Liver (tissue), 9 donors: Measurements from ENCODE around the gene CYREN. TPM values are rescaled to one million over a fixed set of nuclear protein-coding genes. Genes with fewer than 3 reads are reported as not detected.

Source experiments
- DNase-seq: peaks from one replicate; pipeline ENCODE4 v3.0.0-alpha.2; 2017; ENCODE audit warnings: low spot score
- H3K27ac ChIP-seq, 2 donors: one replicate each; pipeline ENCODE4 v1.7.0; 2013; ENCODE audit warnings: inconsistent platforms in 2 of 2, low read length in 2 of 2, control low read depth in 1 of 2, low read depth in 1 of 2, mild to moderate bottlenecking in 1 of 2
- H3K27me3 ChIP-seq, 4 donors: one replicate each; pipeline versions ENCODE4 v1.6.1 to v1.7.0; 2013; ENCODE audit warnings: low read length in 3 of 4, inconsistent platforms in 1 of 4, mild to moderate bottlenecking in 1 of 4, moderate library complexity in 1 of 4; ENCODE audit not compliant: control insufficient read depth in 4 of 4, insufficient read depth in 4 of 4
- H3K36me3 ChIP-seq, 4 donors: one replicate each; pipeline versions ENCODE4 v1.6.1 to v1.7.0; 2013; ENCODE audit warnings: low read length in 3 of 4, mild to moderate bottlenecking in 3 of 4, low read depth in 1 of 4, moderate library complexity in 1 of 4; ENCODE audit not compliant: control insufficient read depth in 4 of 4, insufficient read depth in 3 of 4
- H3K4me1 ChIP-seq, 4 donors: one replicate each; pipeline versions ENCODE4 v1.6.1 to v1.7.0; 2013; ENCODE audit warnings: low read length in 3 of 4, mild to moderate bottlenecking in 3 of 4, moderate library complexity in 1 of 4; ENCODE audit not compliant: control insufficient read depth in 4 of 4, insufficient read depth in 4 of 4
- H3K4me3 ChIP-seq, 3 donors: one replicate each; pipeline versions ENCODE4 v1.6.1 to v1.7.0; 2013; ENCODE audit warnings: low read length in 3 of 3, control low read depth in 1 of 3, low read depth in 1 of 3, mild to moderate bottlenecking in 1 of 3
- H3K9ac ChIP-seq, 2 donors: one replicate each; pipeline ENCODE4 v1.7.0; 2013; ENCODE audit warnings: low read length in 2 of 2, mild to moderate bottlenecking in 2 of 2, moderate library complexity in 2 of 2, control low read depth in 1 of 2, low read depth in 1 of 2
- H3K9me3 ChIP-seq, 4 donors: one replicate each; pipeline versions ENCODE4 v1.6.1 to v1.7.0; 2013; ENCODE audit warnings: low read length in 3 of 4; ENCODE audit not compliant: control insufficient read depth in 4 of 4
- EGR1 ChIP-seq, 2 donors: IDR thresholded peaks; 2 replicates each; pipeline ENCODE4 v1.6.1; 2016 to 2018; ENCODE audit warnings: antibody characterized with exemption in 2 of 2, low read depth in 2 of 2
- FOXA1 ChIP-seq: IDR thresholded peaks from 2 replicates; pipeline ENCODE4 v1.6.1; 2016; ENCODE audit warnings: antibody characterized with exemption
- FOXA2 ChIP-seq: IDR thresholded peaks from 2 replicates; pipeline ENCODE4 v1.6.1; 2016; ENCODE audit warnings: antibody characterized with exemption
- GABPA ChIP-seq, 2 donors: IDR thresholded peaks in 1 of 2; conservative IDR thresholded peaks in 1 of 2; 2 replicates each; pipeline ENCODE4 v1.6.1; 2016; ENCODE audit warnings: antibody characterized with exemption in 2 of 2, mild to moderate bottlenecking in 1 of 2, moderate library complexity in 1 of 2
- HNF4A ChIP-seq, 2 donors: conservative IDR thresholded peaks; 2 replicates each; pipeline ENCODE4 v1.6.1; 2016; ENCODE audit warnings: antibody characterized with exemption in 2 of 2, mild to moderate bottlenecking in 2 of 2
- HNF4G ChIP-seq: IDR thresholded peaks from 2 replicates; pipeline ENCODE4 v1.6.1; 2016; ENCODE audit warnings: antibody characterized with exemption
- JUND ChIP-seq, 2 donors: IDR thresholded peaks; 2 replicates each; pipeline ENCODE4 v1.6.1; 2016; ENCODE audit warnings: antibody characterized with exemption in 2 of 2
- MAX ChIP-seq: IDR thresholded peaks from 2 replicates; pipeline ENCODE4 v1.6.1; 2016; ENCODE audit warnings: antibody characterized with exemption
- NR2F2 ChIP-seq: IDR thresholded peaks from 2 replicates; pipeline ENCODE4 v1.6.1; 2016; ENCODE audit warnings: antibody characterized with exemption
- RAD21 ChIP-seq, 2 donors: IDR thresholded peaks; 2 replicates each; pipeline ENCODE4 v1.6.1; 2016; ENCODE audit warnings: antibody characterized with exemption in 2 of 2, mild to moderate bottlenecking in 2 of 2
- RXRA ChIP-seq, 2 donors: IDR thresholded peaks; 2 replicates each; pipeline ENCODE4 v1.6.1; 2017 to 2018; ENCODE audit warnings: antibody characterized with exemption in 2 of 2, mild to moderate bottlenecking in 1 of 2
- SP1 ChIP-seq: IDR thresholded peaks from 2 replicates; pipeline ENCODE4 v1.6.1; 2018; ENCODE audit warnings: antibody characterized with exemption, mild to moderate bottlenecking
- TAF1 ChIP-seq: conservative IDR thresholded peaks from 2 replicates; pipeline ENCODE4 v1.6.1; 2016; ENCODE audit warnings: antibody characterized with exemption, mild to moderate bottlenecking
- YY1 ChIP-seq: IDR thresholded peaks from 2 replicates; pipeline ENCODE4 v1.6.1; 2016; ENCODE audit warnings: antibody characterized with exemption, mild to moderate bottlenecking
- ZBTB33 ChIP-seq: IDR thresholded peaks from 2 replicates; pipeline ENCODE4 v1.6.1; 2016; ENCODE audit warnings: antibody characterized with exemption
- WGBS: extraction: QIAGEN DNeasy Blood & Tissue Kit; methylation state at CpG from one replicate; pipeline ENCODE4 v1.1.7; 2013; 5-methylcytosine and 5-hydroxymethylcytosine counted together
- polyA plus RNA-seq, 2 donors: library from polyadenylated mRNA; stranded (reverse) in 1 of 2; unstranded in 1 of 2; fragments of 200-250 nt in 1 of 2; fragments of >200 nt in 1 of 2; fragmentation: Nextera tagmentation in 1 of 2; extraction: Ambion mirVana in 1 of 2; gene quantifications; one replicate each; pipeline versions ENCODE4 v1.2.1 to v1.2.3, GENCODE V29; 2013 to 2015
- total RNA-seq, 2 donors: library from RNA; depleted of rRNA; stranded (reverse); fragments of >200 nt; gene quantifications; one replicate each; pipeline ENCODE4 v1.2.3, GENCODE V29; 2014
- TF ChIP-seq, protein P1 (sequence below): IDR thresholded peaks from 2 replicates; pipeline ENCODE4 v1.6.1; 2016; ENCODE audit warnings: antibody characterized with exemption
- TF ChIP-seq, protein P2 (sequence below): fragments of 150-350 bp; IDR thresholded peaks from 2 replicates; pipeline ENCODE4 v1.5.1; 2017; ENCODE audit warnings: improper control_type of control experiment, low read depth, low read length; ENCODE audit not compliant: missing input control
- TF ChIP-seq, protein P3 (sequence below): IDR thresholded peaks from 2 replicates; pipeline ENCODE4 v1.6.1; 2016; ENCODE audit warnings: antibody characterized with exemption, mild to moderate bottlenecking
- donor health status: healthy.
- donor health status: healthy.
- donor health status: healthy.
- donor health status: healthy.
- donor health status: healthy.

Gene CYREN
- total RNA-seq (10 to 100 TPM; 18.1 to 20.3 TPM), polyA plus RNA-seq (10 to 100 TPM; 13.2 to 14.0 TPM)

DNA sequence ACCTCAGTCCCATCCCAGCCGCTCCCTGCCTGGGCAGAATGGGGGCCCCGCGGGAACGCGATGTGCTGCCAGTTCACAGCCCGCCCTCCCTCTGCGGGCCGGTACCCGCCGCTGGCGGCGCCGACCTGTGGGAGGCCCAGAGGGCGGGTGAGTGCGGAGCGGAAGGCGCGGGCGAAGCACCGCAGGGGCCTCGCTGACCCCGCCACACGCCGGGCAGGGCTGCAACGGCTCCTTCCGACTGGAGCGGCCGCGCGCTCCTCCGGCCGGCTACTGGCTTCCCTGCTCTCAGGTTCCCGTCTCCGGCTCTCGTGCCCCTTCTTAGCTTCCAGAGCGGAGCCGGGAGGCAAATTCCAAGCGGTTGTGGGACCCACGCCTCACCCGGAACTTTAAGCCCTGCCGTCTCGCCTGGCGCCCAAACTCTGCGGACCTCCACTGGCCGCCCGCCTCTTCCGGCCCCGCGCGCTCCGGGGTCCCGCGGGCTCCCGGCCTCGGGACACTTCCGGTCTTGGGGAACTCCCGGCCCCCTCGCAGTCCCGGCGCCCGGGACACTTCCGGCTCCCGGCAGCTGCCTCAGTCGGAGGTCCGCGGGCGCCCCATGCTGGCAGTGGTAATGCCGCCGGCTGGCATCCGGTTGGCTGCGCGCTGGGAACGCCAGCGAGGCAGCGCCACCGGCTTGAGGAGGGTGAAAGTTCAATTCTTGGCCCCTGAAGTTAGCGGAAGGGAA, at the start of gene CYREN:
Gene CYREN, minus strand, starts transcription at position 434 of the 724 bp plus-strand sequence. CDS start 1,785 bp downstream, outside the sequence.
- H3K27me3 ChIP-seq, result no peaks in the 10 kb centered on the region
- H3K9ac ChIP-seq, result peak within 1 kb of the TSS; percentile 83 to 92
- no peak for TF ChIP-seq ZBTB33
- peak; percentile 44 to 48 for TF ChIP-seq HNF4A (conservative IDR thresholded peaks at IDR 0.05)
- peak; percentile 77 to 83 for TF ChIP-seq RAD21 (IDR thresholded peaks at IDR 0.05)
- TF ChIP-seq, protein P1, sequence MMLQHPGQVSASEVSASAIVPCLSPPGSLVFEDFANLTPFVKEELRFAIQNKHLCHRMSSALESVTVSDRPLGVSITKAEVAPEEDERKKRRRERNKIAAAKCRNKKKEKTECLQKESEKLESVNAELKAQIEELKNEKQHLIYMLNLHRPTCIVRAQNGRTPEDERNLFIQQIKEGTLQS, result no peak
- TF ChIP-seq MAX, result peak; percentile 9
- no peak for TF ChIP-seq JUND (IDR thresholded peaks at IDR 0.05)
- TF ChIP-seq, protein P2, sequence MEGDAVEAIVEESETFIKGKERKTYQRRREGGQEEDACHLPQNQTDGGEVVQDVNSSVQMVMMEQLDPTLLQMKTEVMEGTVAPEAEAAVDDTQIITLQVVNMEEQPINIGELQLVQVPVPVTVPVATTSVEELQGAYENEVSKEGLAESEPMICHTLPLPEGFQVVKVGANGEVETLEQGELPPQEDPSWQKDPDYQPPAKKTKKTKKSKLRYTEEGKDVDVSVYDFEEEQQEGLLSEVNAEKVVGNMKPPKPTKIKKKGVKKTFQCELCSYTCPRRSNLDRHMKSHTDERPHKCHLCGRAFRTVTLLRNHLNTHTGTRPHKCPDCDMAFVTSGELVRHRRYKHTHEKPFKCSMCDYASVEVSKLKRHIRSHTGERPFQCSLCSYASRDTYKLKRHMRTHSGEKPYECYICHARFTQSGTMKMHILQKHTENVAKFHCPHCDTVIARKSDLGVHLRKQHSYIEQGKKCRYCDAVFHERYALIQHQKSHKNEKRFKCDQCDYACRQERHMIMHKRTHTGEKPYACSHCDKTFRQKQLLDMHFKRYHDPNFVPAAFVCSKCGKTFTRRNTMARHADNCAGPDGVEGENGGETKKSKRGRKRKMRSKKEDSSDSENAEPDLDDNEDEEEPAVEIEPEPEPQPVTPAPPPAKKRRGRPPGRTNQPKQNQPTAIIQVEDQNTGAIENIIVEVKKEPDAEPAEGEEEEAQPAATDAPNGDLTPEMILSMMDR, result peak; percentile 54
- no peak for TF ChIP-seq FOXA2
- TF ChIP-seq GABPA (IDR thresholded peaks at IDR 0.05 in 1 of 2, conservative IDR thresholded peaks at IDR 0.05 in 1 of 2), result peak; percentile 88 to 93
- TF ChIP-seq EGR1 (IDR thresholded peaks at IDR 0.05; ENCODE audit: low read depth in 2 of 2), result peak; percentile 65 to 79
- peak; percentile 13 to 51 for TF ChIP-seq RXRA (IDR thresholded peaks at IDR 0.05)
- TF ChIP-seq FOXA1, result no peak
- TF ChIP-seq YY1, result peak; percentile 75
- peak; percentile 66 for TF ChIP-seq NR2F2
- peak; percentile 59 for TF ChIP-seq TAF1
- no peak for TF ChIP-seq HNF4G
- TF ChIP-seq SP1, result peak; percentile 83
- TF ChIP-seq, protein P3, sequence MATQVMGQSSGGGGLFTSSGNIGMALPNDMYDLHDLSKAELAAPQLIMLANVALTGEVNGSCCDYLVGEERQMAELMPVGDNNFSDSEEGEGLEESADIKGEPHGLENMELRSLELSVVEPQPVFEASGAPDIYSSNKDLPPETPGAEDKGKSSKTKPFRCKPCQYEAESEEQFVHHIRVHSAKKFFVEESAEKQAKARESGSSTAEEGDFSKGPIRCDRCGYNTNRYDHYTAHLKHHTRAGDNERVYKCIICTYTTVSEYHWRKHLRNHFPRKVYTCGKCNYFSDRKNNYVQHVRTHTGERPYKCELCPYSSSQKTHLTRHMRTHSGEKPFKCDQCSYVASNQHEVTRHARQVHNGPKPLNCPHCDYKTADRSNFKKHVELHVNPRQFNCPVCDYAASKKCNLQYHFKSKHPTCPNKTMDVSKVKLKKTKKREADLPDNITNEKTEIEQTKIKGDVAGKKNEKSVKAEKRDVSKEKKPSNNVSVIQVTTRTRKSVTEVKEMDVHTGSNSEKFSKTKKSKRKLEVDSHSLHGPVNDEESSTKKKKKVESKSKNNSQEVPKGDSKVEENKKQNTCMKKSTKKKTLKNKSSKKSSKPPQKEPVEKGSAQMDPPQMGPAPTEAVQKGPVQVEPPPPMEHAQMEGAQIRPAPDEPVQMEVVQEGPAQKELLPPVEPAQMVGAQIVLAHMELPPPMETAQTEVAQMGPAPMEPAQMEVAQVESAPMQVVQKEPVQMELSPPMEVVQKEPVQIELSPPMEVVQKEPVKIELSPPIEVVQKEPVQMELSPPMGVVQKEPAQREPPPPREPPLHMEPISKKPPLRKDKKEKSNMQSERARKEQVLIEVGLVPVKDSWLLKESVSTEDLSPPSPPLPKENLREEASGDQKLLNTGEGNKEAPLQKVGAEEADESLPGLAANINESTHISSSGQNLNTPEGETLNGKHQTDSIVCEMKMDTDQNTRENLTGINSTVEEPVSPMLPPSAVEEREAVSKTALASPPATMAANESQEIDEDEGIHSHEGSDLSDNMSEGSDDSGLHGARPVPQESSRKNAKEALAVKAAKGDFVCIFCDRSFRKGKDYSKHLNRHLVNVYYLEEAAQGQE, result peak; percentile 38
- peak within 1 kb of the TSS; percentile 69 to 87 (median 81) for H3K4me3 ChIP-seq
- WGBS, result under 1% methylated on average over 77 of the region's 77 CpGs
- peaks cover 0 to 11% (median 7%) of the 10 kb centered on the region in 4 donors for H3K36me3 ChIP-seq
- H3K27ac ChIP-seq, result peak within 1 kb of the TSS; percentile 94 to 99
- H3K9me3 ChIP-seq, result no peaks in the 10 kb centered on the region
- peak; percentile 92 for DNase-seq
- H3K4me1 ChIP-seq, result peaks cover 2 to 43% (median 23%) of the 10 kb centered on the region in 4 donors
